ENCODE data around the gene CA12.

GRCh38 chr15:63313825-63314224 lies 67.8 kb downstream of the CA12 start:
- TF ChIP-seq CTCF (IDR thresholded peaks at IDR 0.05; ENCODE audit: borderline replicate concordance, extremely low read depth, low read length, poor library complexity, severe bottlenecking) (no peak), EZH2 (IDR thresholded peaks at IDR 0.05; ENCODE audit: borderline replicate concordance, low read depth, low read length, severe bottlenecking) (no peak)

All from DND-41 (cell line).